GM20000 (cell line): ENCODE results near the gene ANKS6.

Source experiments
- DNase-seq: peaks from one replicate; pipeline ENCODE4 v3.0.0; 2012; ENCODE audit warnings: low spot score
- CTCF ChIP-seq: IDR thresholded peaks from 2 replicates; pipeline ENCODE4 v1.5.1; 2012; ENCODE audit warnings: mild to moderate bottlenecking, control low read depth; ENCODE audit errors: extremely low read depth, missing control alignments

Gene ANKS6

GRCh38 chr9:98790842-98791607 is 5.3 kb downstream of the ANKS6 start:
- TF ChIP-seq CTCF: peak; percentile 85
- DNase-seq: peak; percentile 88

- no peak for DNase-seq
- TF ChIP-seq CTCF: no peak
Measured at GRCh38 chr9:98790134-98790841, 6.1 kb downstream of the ANKS6 start.

GRCh38 chr9:98789483-98790133 is 6.7 kb downstream of the ANKS6 start:
- DNase-seq: no peak
- TF ChIP-seq CTCF: no peak

- no peak for TF ChIP-seq CTCF
- DNase-seq: no peak
Measured at GRCh38 chr9:98787766-98788335, 8.5 kb downstream of the ANKS6 start.

GRCh38 chr9:98786750-98787510 is 9.4 kb downstream of the ANKS6 start:
- no peak for TF ChIP-seq CTCF

GRCh38 chr9:98784831-98785806 is 11.2 kb downstream of the ANKS6 start:
- TF ChIP-seq CTCF: no peak
- DNase-seq: no peak

More at GRCh38 chr9:98786750-98787510, 9.4 kb downstream of the ANKS6 start:
- DNase-seq: no peak
